ENCODE results near the gene PTPRM. TPM values are rescaled to one million over a fixed set of nuclear protein-coding genes. Genes with fewer than 3 reads are reported as not detected.

The PTPRM gene
- total RNA-seq, 1 experiment from 2014 or later = 1.6 TPM

- TF ChIP-seq POLR2AphosphoS5 (IDR thresholded peaks at IDR 0.05; ENCODE audit: low read depth, low read length) (no peak), SIN3A (IDR thresholded peaks at IDR 0.05; ENCODE audit: borderline replicate concordance, insufficient read depth, low read depth, low read length) (no peak), TCF7L2 (IDR thresholded peaks at IDR 0.05; ENCODE audit: low read depth, low read length) (no peak), REST (IDR thresholded peaks at IDR 0.05; ENCODE audit: insufficient read depth in 1 of 2, low read depth in 2 of 2, low read length in 1 of 2) (no peak), CTCF (IDR thresholded peaks at IDR 0.05) (no peak)
- ChIA-PET POLR2A (interaction anchor here (0.6 kb wide), 1 partner anchor 937 kb away, joined by 3 read pairs; no protein-coding TSS in a partner anchor), CTCF (no interaction called here)
- intact Hi-C loops (cut with micrococcal nuclease; ENCODE audit: unreplicated experiment) (no loop called here), in situ Hi-C loops (cut with HindIII; ENCODE audit: low pct_unique_long_range_greater_than_20kb, low sequenced_read_pairs) (no loop called here)
- Histone ChIP-seq H3K36me3 (ENCODE audit: control insufficient read depth, insufficient read depth, low read length) (no peaks in the 10 kb centered on the region), H3K4me3 (ENCODE audit: low read depth in 2 of 2, low read length in 2 of 2) (no peak overlapping the region), H3K9me3 (ENCODE audit: control insufficient read depth, insufficient read depth, low read depth, low read length) (no peaks in the 10 kb centered on the region), H3K27ac (ENCODE audit: low read length) (no peak overlapping the region), H3K4me1 (ENCODE audit: control insufficient read depth, insufficient read depth, low read length) (no peaks in the 10 kb centered on the region), H3K27me3 (ENCODE audit: control insufficient read depth, insufficient read depth, low read length) (no peaks in the 10 kb centered on the region)
- no peak for ATAC-seq
- no peak for DNase-seq (ENCODE audit: low read depth, low spot score)
- no TSS peak for BruUV-seq (replicated peaks)
Observed at GRCh38 chr18:8397034-8397433, 829.9 kb downstream of the PTPRM start.

GRCh38 chr18:8399138-8399537 lies 832.0 kb downstream of the PTPRM start:
- ChIA-PET CTCF (interaction anchor here (0.5 kb wide), 1 partner anchor 597 kb away, joined by 3 read pairs; no protein-coding TSS in a partner anchor), POLR2A (no interaction called here)
- Histone ChIP-seq H3K9me3 (ENCODE audit: control insufficient read depth, insufficient read depth, low read depth, low read length) (no peaks in the 10 kb centered on the region), H3K4me1 (ENCODE audit: control insufficient read depth, insufficient read depth, low read length) (no peaks in the 10 kb centered on the region), H3K36me3 (ENCODE audit: control insufficient read depth, insufficient read depth, low read length) (no peaks in the 10 kb centered on the region), H3K27ac (ENCODE audit: low read length) (no peak overlapping the region), H3K27me3 (ENCODE audit: control insufficient read depth, insufficient read depth, low read length) (no peaks in the 10 kb centered on the region), H3K4me3 (ENCODE audit: low read depth in 2 of 2, low read length in 2 of 2) (no peak overlapping the region)
- ATAC-seq = no peak
- DNase-seq (ENCODE audit: low read depth, low spot score) = no peak
- in situ Hi-C loops (cut with HindIII; ENCODE audit: low pct_unique_long_range_greater_than_20kb, low sequenced_read_pairs) (no loop called here), intact Hi-C loops (cut with micrococcal nuclease; ENCODE audit: unreplicated experiment) (no loop called here)
- TF ChIP-seq TCF7L2 (IDR thresholded peaks at IDR 0.05; ENCODE audit: low read depth, low read length) (no peak), POLR2AphosphoS5 (IDR thresholded peaks at IDR 0.05; ENCODE audit: low read depth, low read length) (no peak), SIN3A (IDR thresholded peaks at IDR 0.05; ENCODE audit: borderline replicate concordance, insufficient read depth, low read depth, low read length) (no peak), CTCF (IDR thresholded peaks at IDR 0.05) (no peak), REST (IDR thresholded peaks at IDR 0.05; ENCODE audit: insufficient read depth in 1 of 2, low read depth in 2 of 2, low read length in 1 of 2) (no peak)
- no TSS peak for BruUV-seq (replicated peaks)

All from Panc1 (cell line).